Measurements from ENCODE around the gene ANGPTL4.
"Not testable (repeated sequence)": the region's sequence is repeated elsewhere in the genome, so short reads cannot be mapped to it uniquely, and the experiment has no call there.

Gene ANGPTL4

DNA sequence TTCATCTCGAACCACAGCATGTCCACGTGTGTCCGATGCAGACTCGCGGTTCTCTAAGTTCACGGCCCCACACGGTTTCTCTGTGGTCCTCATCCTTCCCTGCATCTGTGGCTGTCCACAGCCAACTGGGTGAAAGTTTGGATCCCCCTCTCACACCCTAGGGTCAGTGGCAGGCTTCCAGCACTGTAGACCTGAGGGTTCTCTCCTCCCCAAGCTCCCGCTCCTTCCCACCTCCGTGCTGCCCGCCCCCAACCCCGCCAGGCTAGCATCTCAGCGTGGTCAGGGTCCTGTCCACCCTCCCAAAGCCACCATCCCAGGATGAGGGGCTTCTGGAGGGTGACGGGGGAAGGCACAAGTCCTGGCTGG, 3.0 kb downstream of the ANGPTL4 start:
- H3K27ac Mint-ChIP-seq: no peak overlapping the region
- H3K4me3 Mint-ChIP-seq: no peak overlapping the region
- H3K4me1 Mint-ChIP-seq: peaks cover 13% of the 10 kb centered on the region
- ATAC-seq (ENCODE audit: low read depth) (no peak), DNase-seq (ENCODE audit: low spot score in 2 of 2) (no peak)
- H3K36me3 Mint-ChIP-seq: no peaks in the 10 kb centered on the region
- peaks cover 27% of the 10 kb centered on the region for H3K27me3 Mint-ChIP-seq
- no peaks in the 10 kb centered on the region for H3K9me3 Mint-ChIP-seq

GRCh38 chr19:8367327-8368001, 3.5 kb downstream of the ANGPTL4 start:
- no peaks in the 10 kb centered on the region for H3K9me3 Mint-ChIP-seq
- H3K27ac Mint-ChIP-seq: no peak overlapping the region
- peaks cover 27% of the 10 kb centered on the region for H3K27me3 Mint-ChIP-seq
- DNase-seq (ENCODE audit: low spot score in 2 of 2) (no peak), ATAC-seq (ENCODE audit: low read depth) (no peak)
- H3K4me1 Mint-ChIP-seq: peaks cover 13% of the 10 kb centered on the region
- no peak overlapping the region for H3K4me3 Mint-ChIP-seq
- no peaks in the 10 kb centered on the region for H3K36me3 Mint-ChIP-seq

DNA sequence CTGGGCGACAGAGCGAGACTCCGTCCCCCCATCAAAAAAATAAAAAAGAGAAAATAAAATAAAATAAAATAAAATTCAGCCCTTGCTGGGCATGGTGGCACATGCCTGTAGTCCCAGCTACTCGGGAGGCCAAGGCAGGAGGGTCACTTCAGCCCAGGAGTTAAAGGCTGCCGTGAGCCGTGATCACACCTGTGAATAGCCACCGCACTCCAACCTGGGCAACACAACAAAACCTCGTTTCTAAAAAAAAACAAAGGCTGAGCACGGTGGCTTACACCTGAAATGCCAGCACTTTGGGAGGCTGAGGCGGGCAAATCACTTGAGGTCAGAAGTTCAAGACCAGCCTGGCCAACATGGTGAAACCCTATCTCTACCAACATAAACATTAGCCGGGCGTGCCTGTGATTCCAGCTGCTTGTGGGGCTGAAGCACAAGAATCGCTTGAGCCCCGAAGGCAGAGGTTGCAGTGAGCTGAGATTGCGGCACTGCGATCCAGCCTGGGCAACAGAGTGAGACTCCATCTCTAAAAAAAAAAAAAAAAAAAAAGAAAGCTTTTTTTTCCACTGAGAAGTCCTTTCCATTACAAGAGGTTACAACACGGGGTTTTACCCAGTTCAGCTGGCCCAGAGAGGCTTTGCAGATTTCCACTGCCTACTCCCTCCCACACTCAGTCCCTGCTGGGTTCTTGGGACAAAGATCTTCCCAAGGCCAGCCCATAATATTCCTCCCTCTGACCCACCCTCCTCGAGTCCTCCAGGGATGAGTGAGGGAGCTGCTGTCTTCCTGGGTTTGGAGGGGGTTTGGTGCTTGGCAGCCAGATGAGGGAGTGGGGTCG, 6.4 kb downstream of the ANGPTL4 start:
- Mint-ChIP-seq H3K9me3 (no peaks in the 10 kb centered on the region), H3K36me3 (no peaks in the 10 kb centered on the region), H3K4me3 (no peak overlapping the region), H3K27ac (no peak overlapping the region), H3K4me1 (peaks cover 3% of the 10 kb centered on the region), H3K27me3 (peaks cover 18% of the 10 kb centered on the region)
- DNase-seq (ENCODE audit: low spot score in 2 of 2) (no peak), ATAC-seq (ENCODE audit: low read depth) (no peak)

- H3K27me3 Mint-ChIP-seq: peaks cover 16% of the 10 kb centered on the region
- H3K27ac Mint-ChIP-seq: no peak overlapping the region
- DNase-seq (ENCODE audit: low spot score in 2 of 2) (no peak), ATAC-seq (ENCODE audit: low read depth) (no peak)
- H3K4me3 Mint-ChIP-seq: no peak overlapping the region
- peaks cover 3% of the 10 kb centered on the region for H3K4me1 Mint-ChIP-seq
- no peaks in the 10 kb centered on the region for H3K36me3 Mint-ChIP-seq
- H3K9me3 Mint-ChIP-seq: no peaks in the 10 kb centered on the region
These were observed 7.3 kb downstream of the ANGPTL4 start for GRCh38 chr19:8371011-8371804.

DNA sequence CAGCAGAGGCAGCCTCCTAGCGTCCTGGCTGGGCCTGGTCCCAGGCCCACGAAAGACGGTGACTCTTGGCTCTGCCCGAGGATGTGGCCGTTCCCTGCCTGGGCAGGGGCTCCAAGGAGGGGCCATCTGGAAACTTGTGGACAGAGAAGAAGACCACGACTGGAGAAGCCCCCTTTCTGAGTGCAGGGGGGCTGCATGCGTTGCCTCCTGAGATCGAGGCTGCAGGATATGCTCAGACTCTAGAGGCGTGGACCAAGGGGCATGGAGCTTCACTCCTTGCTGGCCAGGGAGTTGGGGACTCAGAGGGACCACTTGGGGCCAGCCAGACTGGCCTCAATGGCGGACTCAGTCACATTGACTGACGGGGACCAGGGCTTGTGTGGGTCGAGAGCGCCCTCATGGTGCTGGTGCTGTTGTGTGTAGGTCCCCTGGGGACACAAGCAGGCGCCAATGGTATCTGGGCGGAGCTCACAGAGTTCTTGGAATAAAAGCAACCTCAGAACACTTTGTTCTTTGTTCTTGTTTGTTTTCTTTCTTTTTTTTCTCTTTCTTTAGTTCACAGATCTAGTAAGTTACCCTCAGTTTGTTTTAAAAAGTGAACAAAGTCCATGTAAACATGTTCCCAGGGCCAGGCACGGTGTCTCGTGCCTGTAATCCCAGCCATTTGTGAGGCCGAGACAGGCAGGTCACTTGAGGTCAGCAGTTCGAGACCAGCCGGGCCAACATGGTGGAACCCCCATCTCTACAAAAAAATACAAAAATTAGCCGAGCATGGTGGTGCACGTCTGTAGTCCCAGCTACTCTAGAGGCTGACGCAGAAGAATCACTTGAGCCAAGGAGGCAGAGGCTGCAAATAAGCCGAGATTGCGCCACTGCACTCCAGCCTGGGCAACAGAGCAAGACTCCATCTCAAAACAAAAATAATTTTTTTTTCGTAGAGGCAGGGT, 10.2 kb downstream of the ANGPTL4 start:
- H3K27me3 Mint-ChIP-seq: no peaks in the 10 kb centered on the region
- no peaks in the 10 kb centered on the region for H3K4me1 Mint-ChIP-seq

GRCh38 chr19:8375766-8376165, 11.8 kb downstream of the ANGPTL4 start:
- H3K27me3 Mint-ChIP-seq; H3K27ac Mint-ChIP-seq; H3K9me3 Mint-ChIP-seq; H3K4me1 Mint-ChIP-seq; ATAC-seq (ENCODE audit: low read depth); H3K4me3 Mint-ChIP-seq; DNase-seq (ENCODE audit: low spot score in 2 of 2): not testable (repeated sequence)
- peaks cover 18% of the 10 kb centered on the region for H3K36me3 Mint-ChIP-seq

More for the DNA sequence above, 10.2 kb downstream of the ANGPTL4 start:
- ATAC-seq (ENCODE audit: low read depth) (no peak), DNase-seq (ENCODE audit: low spot score in 2 of 2) (no peak)
- no peak overlapping the region for H3K4me3 Mint-ChIP-seq
- peaks cover 10% of the 10 kb centered on the region for H3K36me3 Mint-ChIP-seq
- H3K9me3 Mint-ChIP-seq: no peaks in the 10 kb centered on the region
- no peak overlapping the region for H3K27ac Mint-ChIP-seq

DNA sequence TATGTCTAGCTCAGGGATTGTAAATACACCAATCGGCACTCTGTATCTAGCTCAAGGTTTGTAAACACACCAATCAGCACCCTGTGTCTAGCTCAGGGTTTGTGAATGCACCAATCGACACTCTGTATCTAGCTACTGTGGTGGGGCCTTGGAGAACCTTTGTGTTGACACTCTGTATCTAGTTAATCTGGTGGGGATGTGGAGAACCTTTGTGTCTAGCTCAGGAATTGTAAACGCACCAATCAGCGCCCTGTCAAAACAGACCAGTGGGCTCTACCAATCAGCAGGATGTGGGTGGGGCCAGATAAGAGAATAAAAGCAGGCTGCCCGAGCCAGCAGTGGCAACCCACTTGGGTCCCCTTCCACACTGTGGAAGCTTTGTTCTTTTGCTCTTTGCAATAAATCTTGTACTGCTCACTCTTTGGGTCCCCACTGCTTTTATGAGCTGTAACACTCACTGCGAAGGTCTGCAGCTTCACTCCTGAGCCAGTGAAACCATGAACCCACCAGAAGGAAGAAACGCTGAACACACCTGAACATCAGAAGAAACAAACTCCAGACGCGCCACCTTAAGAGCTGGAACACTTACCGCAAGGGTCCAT, 12.5 kb downstream of the ANGPTL4 start:
- H3K36me3 Mint-ChIP-seq: peaks cover 18% of the 10 kb centered on the region
- not testable (repeated sequence) for H3K9me3 Mint-ChIP-seq; DNase-seq (ENCODE audit: low spot score in 2 of 2); H3K27me3 Mint-ChIP-seq; H3K27ac Mint-ChIP-seq; ATAC-seq (ENCODE audit: low read depth); H3K4me1 Mint-ChIP-seq; H3K4me3 Mint-ChIP-seq

- Mint-ChIP-seq H3K36me3 (peaks cover 18% of the 10 kb centered on the region), H3K9me3 (peaks cover 2% of the 10 kb centered on the region), H3K27ac (no peak overlapping the region), H3K27me3 (no peaks in the 10 kb centered on the region), H3K4me1 (no peaks in the 10 kb centered on the region), H3K4me3 (no peak overlapping the region)
- DNase-seq (ENCODE audit: low spot score in 2 of 2) (no peak), ATAC-seq (ENCODE audit: low read depth) (no peak)
These were observed 13.6 kb downstream of the ANGPTL4 start for GRCh38 chr19:8377598-8377997.

DNA sequence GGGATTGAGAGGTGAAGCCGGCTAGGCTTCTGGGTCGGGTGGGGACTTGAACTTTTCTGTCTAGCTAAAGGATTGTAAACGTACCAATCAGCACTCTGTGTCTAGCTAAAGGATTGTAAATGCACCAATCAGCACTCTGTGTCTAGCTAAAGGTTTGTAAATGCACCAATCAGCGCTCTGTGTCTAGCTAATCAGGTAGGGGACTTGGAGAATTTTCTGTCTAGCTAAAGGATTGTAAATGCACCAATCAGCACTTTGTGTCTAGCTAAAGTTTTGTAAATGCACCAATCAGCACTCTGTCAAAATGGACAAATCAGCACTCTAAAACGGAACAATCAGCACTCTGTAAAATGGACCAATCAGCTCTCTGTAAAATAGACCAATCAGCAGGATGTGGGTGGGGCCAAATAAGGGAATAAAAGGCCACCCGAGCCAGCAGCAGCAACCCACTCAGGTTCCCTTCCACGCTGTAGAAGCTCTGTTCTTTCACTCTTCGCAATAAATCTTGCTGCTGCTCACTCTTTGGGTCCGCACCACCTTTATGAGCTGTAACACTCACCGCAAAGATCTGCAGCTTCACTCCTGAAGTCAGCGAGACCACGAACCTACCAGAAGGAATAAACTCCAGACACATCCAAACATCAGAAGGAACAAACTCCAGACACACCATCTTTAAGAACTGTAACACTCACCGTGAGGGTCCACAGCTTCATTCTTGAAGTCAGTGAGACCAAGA, 15.4 kb downstream of the ANGPTL4 start:
- ATAC-seq (ENCODE audit: low read depth); DNase-seq (ENCODE audit: low spot score in 2 of 2); H3K4me1 Mint-ChIP-seq; H3K27ac Mint-ChIP-seq; H3K9me3 Mint-ChIP-seq; H3K27me3 Mint-ChIP-seq; H3K4me3 Mint-ChIP-seq: not testable (repeated sequence)
- H3K36me3 Mint-ChIP-seq: peaks cover 18% of the 10 kb centered on the region

DNA sequence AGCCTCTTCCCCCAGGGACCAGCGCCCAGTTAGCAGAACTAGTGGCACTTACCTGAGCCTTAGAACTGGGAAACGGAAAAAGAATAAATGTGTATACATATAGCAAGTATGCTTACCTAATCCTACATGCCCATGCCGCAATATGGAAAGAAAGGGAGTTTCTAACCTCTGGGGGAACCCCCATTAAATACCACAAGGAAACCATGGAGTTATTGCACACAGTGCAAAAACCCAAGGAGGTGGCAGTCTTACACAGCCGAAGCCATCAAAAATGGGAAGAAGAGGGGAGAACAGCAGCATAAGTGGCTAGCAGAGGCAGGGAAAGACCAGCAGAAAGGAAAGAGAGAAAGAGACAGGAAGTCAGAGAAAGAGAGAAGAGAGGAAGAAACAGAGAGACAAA, 20.6 kb downstream of the ANGPTL4 start:
- DNase-seq (ENCODE audit: low spot score in 2 of 2); H3K27me3 Mint-ChIP-seq; H3K9me3 Mint-ChIP-seq; H3K4me3 Mint-ChIP-seq; ATAC-seq (ENCODE audit: low read depth); H3K27ac Mint-ChIP-seq; H3K4me1 Mint-ChIP-seq; H3K36me3 Mint-ChIP-seq: not testable (repeated sequence)

GRCh38 chr19:8385103-8385502, 21.1 kb downstream of the ANGPTL4 start:
- not testable (repeated sequence) for H3K27me3 Mint-ChIP-seq; ATAC-seq (ENCODE audit: low read depth); H3K4me3 Mint-ChIP-seq; H3K4me1 Mint-ChIP-seq; H3K9me3 Mint-ChIP-seq; H3K27ac Mint-ChIP-seq; H3K36me3 Mint-ChIP-seq; DNase-seq (ENCODE audit: low spot score in 2 of 2)

- H3K36me3 Mint-ChIP-seq; DNase-seq (ENCODE audit: low spot score in 2 of 2); H3K4me1 Mint-ChIP-seq; H3K9me3 Mint-ChIP-seq; ATAC-seq (ENCODE audit: low read depth); H3K27ac Mint-ChIP-seq; H3K27me3 Mint-ChIP-seq; H3K4me3 Mint-ChIP-seq: not testable (repeated sequence)
These were observed 21.6 kb downstream of the ANGPTL4 start for GRCh38 chr19:8385566-8385965.
